GM23338 (cell line): Measurements from ENCODE around the gene SELENOS. TPM values are rescaled to one million over a fixed set of nuclear protein-coding genes. Genes with fewer than 3 reads are reported as not detected.

Experiments used
- ATAC-seq: fragments of 200-7000 bp; cut with Tn5 transposase; 3 replicates; pipeline ENCODE4 v1.9.1; 2020
- DNase-seq: peaks from one replicate; pipeline ENCODE4 v3.0.0-alpha.2; 2015; ENCODE audit warnings: low spot score
- H2AFZ ChIP-seq: fragments of 200-600 bp; sonication (generic); 2 replicates; pipeline ENCODE4 v1.8.0; 2016; ENCODE audit warnings: antibody characterized with exemption, mild to moderate bottlenecking, moderate library complexity
- H3F3A ChIP-seq: fragments of 200-600 bp; sonication (generic); replicated peaks from 2 replicates; pipeline ENCODE4 v1.8.0; 2017; ENCODE audit warnings: antibody characterized with exemption, mixed run types, low read depth
- H3K27ac ChIP-seq: fragments of 200-600 bp; sonication (generic); 2 replicates; pipeline ENCODE4 v1.6.1; 2016; ENCODE audit warnings: low read depth
- H3K27me3 ChIP-seq: fragments of 200-600 bp; sonication (generic); 2 replicates; pipeline ENCODE4 v1.8.0; 2016; ENCODE audit warnings: mild to moderate bottlenecking, mixed run types, moderate library complexity; ENCODE audit not compliant: insufficient read depth
- H3K36me3 ChIP-seq: fragments of 200-600 bp; sonication (generic); 2 replicates; pipeline ENCODE4 v1.8.0; 2016; ENCODE audit warnings: mild to moderate bottlenecking; ENCODE audit not compliant: insufficient read depth
- H3K4me1 ChIP-seq: fragments of 200-600 bp; sonication (generic); 2 replicates; pipeline ENCODE4 v1.8.0; 2016; ENCODE audit warnings: mild to moderate bottlenecking, moderate library complexity; ENCODE audit not compliant: insufficient read depth
- H3K4me2 ChIP-seq: fragments of 200-600 bp; sonication (generic); 2 replicates; pipeline ENCODE4 v1.7.1; 2017; ENCODE audit warnings: mixed run types
- H3K4me3 ChIP-seq: fragments of 200-600 bp; sonication (generic); 2 replicates; pipeline ENCODE4 v1.6.1; 2016; ENCODE audit warnings: mixed run types
- H3K79me2 ChIP-seq: fragments of 200-600 bp; sonication (generic); replicated peaks from 2 replicates; pipeline ENCODE4 v1.8.0; 2017; ENCODE audit warnings: mild to moderate bottlenecking; ENCODE audit not compliant: insufficient read depth
- H3K9me2 ChIP-seq: fragments of 200-600 bp; sonication (generic); 2 replicates; pipeline ENCODE4 v1.8.0; 2017; ENCODE audit not compliant: insufficient read depth
- H4K20me1 ChIP-seq: fragments of 200-600 bp; sonication (generic); replicated peaks from 2 replicates; pipeline ENCODE4 v1.8.0; 2017; ENCODE audit warnings: mild to moderate bottlenecking; ENCODE audit not compliant: insufficient read depth
- H3K27ac Mint-ChIP-seq: 2 replicates; pipeline ENCODE4 v1.8.0; 2020; ENCODE audit warnings: inconsistent platforms, mild to moderate bottlenecking, moderate library complexity, mixed read lengths
- H3K27me3 Mint-ChIP-seq: 3 replicates; pipeline ENCODE4 v1.8.0; 2022; ENCODE audit warnings: low read depth, mild to moderate bottlenecking, moderate library complexity, mixed read lengths, inconsistent platforms; ENCODE audit not compliant: insufficient read depth, poor library complexity
- H3K36me3 Mint-ChIP-seq: 3 replicates; pipeline ENCODE4 v1.8.0; 2021; ENCODE audit warnings: low read depth, mild to moderate bottlenecking, inconsistent platforms, moderate library complexity, mixed read lengths
- H3K4me1 Mint-ChIP-seq: 3 replicates; pipeline ENCODE4 v1.8.0; 2020; ENCODE audit warnings: mild to moderate bottlenecking, inconsistent platforms, mixed read lengths
- H3K4me3 Mint-ChIP-seq: 3 replicates; pipeline ENCODE4 v1.8.0; 2021; ENCODE audit warnings: moderate library complexity, mild to moderate bottlenecking, inconsistent platforms, mixed read lengths
- H3K9me3 Mint-ChIP-seq: 3 replicates; pipeline ENCODE4 v1.8.0; 2020; ENCODE audit warnings: moderate library complexity, mild to moderate bottlenecking, inconsistent platforms, mixed read lengths
- EZH2 ChIP-seq: fragments of 200-600 bp; sonication (generic); IDR thresholded peaks from one replicate; pipeline ENCODE4 v1.8.0; 2017; ENCODE audit warnings: antibody characterized with exemption, mild to moderate bottlenecking, low read depth; ENCODE audit not compliant: unreplicated experiment
- EZH2phosphoT487 ChIP-seq: fragments of 200-600 bp; sonication (generic); IDR thresholded peaks from one replicate; pipeline ENCODE4 v1.8.1; 2018; ENCODE audit warnings: antibody characterized with exemption; ENCODE audit not compliant: unreplicated experiment
- JUNB ChIP-seq: IDR thresholded peaks from one replicate; pipeline ENCODE4 v1.6.1; 2016; ENCODE audit warnings: antibody characterized with exemption; ENCODE audit not compliant: unreplicated experiment
- NANOG ChIP-seq: IDR thresholded peaks from 2 replicates; pipeline ENCODE4 v1.6.1; 2016; ENCODE audit warnings: antibody characterized with exemption, borderline replicate concordance
- POLR2AphosphoS5 ChIP-seq: IDR thresholded peaks from 2 replicates; pipeline ENCODE4 v1.6.1; 2016; ENCODE audit warnings: antibody characterized with exemption, low read depth
- ZNF114 ChIP-seq: fragments of 250-450 bp; sonication (Bioruptor Pico); IDR thresholded peaks from 2 replicates; pipeline ENCODE4 v1.5.0; 2020; ENCODE audit warnings: mild to moderate bottlenecking, moderate library complexity
- ZNF331 ChIP-seq: fragments of 250-450 bp; sonication (Bioruptor Pico); IDR thresholded peaks from 2 replicates; pipeline ENCODE4 v1.5.0; 2020; ENCODE audit warnings: low read depth, mild to moderate bottlenecking, moderate library complexity
- polyA plus RNA-seq: library from polyadenylated mRNA; unstranded; fragments of >200 nt; fragmentation: Nextera tagmentation; extraction: Ambion mirVana; gene quantifications from 2 replicates; pipeline ENCODE4 v1.2.1, GENCODE V29; 2016
- total RNA-seq: library from RNA; depleted of rRNA; stranded (reverse); fragments of >200 nt; shearing (Covaris generic); gene quantifications from 2 replicates; pipeline ENCODE4 v1.2.3, GENCODE V29; 2014
- TF ChIP-seq, protein P1 (sequence below), 2 experiments: fragments of 200-600 bp in 1 of 2; sonication (generic) in 1 of 2; conservative IDR thresholded peaks; 2 replicates each; pipeline versions ENCODE4 v1.5.1 to v1.6.1; 2016 to 2017; ENCODE audit warnings: antibody characterized with exemption in 2 of 2, low read depth in 2 of 2, mild to moderate bottlenecking in 2 of 2, moderate library complexity in 1 of 2
- TF ChIP-seq, protein P2 (sequence below): IDR thresholded peaks from 2 replicates; pipeline ENCODE4 v1.6.1; 2016; ENCODE audit warnings: antibody characterized with exemption
- TF ChIP-seq, protein P3 (sequence below): fragments of 250-450 bp; sonication (Bioruptor Pico); IDR thresholded peaks from 2 replicates; pipeline ENCODE4 v1.5.0; 2020; ENCODE audit warnings: mild to moderate bottlenecking, moderate library complexity
- TF ChIP-seq, protein P4 (sequence below): IDR thresholded peaks from one replicate; pipeline ENCODE4 v1.6.1; 2018; ENCODE audit warnings: antibody characterized with exemption; ENCODE audit not compliant: unreplicated experiment

Gene SELENOS
- total and polyA plus RNA-seq, 2 experiments from 2014 or later, result 37.0 to 106 TPM

DNA sequence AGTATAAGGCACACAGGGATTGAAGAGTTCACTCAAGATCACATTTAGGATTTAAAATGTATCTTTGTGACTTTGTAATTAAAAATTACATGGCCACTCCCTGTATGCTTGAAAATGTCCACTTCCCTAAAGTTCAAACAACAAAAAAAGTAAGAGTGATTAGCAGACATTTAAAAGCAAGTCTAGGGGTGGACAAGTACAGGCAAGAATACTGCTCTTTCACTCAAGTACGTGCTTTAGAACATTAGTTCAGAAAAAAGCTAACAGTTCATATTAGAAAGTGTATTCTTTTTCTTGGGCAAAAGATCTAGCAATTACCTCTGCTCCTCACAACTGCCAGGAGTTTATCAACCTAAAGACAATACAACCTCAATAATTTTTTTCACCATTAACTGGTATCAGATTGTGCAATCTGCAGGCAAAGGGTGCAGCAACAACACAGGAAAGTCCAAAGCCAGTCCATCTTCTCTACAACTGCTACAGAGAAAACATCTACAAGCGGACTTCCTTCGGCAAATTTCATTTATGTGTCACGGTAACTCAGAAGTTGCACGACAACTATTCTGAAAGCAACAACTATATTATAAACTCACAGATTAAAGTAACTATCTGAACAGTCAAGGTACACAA, 43.5 kb downstream of the SELENOS start:
- Histone ChIP-seq H2AFZ (no peak overlapping the region), H3K27me3 (no peaks in the 10 kb centered on the region), H3K4me1 (no peaks in the 10 kb centered on the region), H3K27ac (0 out of 2 replicates have a peak overlapping the region, but pooled peaks have one; percentile 10), H3K4me2 (no peak overlapping the region), H3K36me3 (peaks cover 11% of the 10 kb centered on the region; the same call in 1 of the 2 replicates), H4K20me1 (peaks cover 44% of the 10 kb centered on the region), H3F3A (no peaks in the 10 kb centered on the region), H3K79me2 (peaks cover 100% of the 10 kb centered on the region), H3K9me2 (no peaks in the 10 kb centered on the region), H3K4me3 (no peak overlapping the region)
- TF ChIP-seq, protein P1, sequence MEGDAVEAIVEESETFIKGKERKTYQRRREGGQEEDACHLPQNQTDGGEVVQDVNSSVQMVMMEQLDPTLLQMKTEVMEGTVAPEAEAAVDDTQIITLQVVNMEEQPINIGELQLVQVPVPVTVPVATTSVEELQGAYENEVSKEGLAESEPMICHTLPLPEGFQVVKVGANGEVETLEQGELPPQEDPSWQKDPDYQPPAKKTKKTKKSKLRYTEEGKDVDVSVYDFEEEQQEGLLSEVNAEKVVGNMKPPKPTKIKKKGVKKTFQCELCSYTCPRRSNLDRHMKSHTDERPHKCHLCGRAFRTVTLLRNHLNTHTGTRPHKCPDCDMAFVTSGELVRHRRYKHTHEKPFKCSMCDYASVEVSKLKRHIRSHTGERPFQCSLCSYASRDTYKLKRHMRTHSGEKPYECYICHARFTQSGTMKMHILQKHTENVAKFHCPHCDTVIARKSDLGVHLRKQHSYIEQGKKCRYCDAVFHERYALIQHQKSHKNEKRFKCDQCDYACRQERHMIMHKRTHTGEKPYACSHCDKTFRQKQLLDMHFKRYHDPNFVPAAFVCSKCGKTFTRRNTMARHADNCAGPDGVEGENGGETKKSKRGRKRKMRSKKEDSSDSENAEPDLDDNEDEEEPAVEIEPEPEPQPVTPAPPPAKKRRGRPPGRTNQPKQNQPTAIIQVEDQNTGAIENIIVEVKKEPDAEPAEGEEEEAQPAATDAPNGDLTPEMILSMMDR (conservative IDR thresholded peaks at IDR 0.05; ENCODE audit: low read depth in 2 of 2), result no peak
- TF ChIP-seq ZNF331, result no peak
- TF ChIP-seq, protein P2, sequence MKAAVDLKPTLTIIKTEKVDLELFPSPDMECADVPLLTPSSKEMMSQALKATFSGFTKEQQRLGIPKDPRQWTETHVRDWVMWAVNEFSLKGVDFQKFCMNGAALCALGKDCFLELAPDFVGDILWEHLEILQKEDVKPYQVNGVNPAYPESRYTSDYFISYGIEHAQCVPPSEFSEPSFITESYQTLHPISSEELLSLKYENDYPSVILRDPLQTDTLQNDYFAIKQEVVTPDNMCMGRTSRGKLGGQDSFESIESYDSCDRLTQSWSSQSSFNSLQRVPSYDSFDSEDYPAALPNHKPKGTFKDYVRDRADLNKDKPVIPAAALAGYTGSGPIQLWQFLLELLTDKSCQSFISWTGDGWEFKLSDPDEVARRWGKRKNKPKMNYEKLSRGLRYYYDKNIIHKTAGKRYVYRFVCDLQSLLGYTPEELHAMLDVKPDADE, result no peak
- no peak for TF ChIP-seq ZNF114 (CRISPR knock-in tag)
- no peak for TF ChIP-seq JUNB
- no peak for TF ChIP-seq EZH2phosphoT487
- TF ChIP-seq, protein P3, sequence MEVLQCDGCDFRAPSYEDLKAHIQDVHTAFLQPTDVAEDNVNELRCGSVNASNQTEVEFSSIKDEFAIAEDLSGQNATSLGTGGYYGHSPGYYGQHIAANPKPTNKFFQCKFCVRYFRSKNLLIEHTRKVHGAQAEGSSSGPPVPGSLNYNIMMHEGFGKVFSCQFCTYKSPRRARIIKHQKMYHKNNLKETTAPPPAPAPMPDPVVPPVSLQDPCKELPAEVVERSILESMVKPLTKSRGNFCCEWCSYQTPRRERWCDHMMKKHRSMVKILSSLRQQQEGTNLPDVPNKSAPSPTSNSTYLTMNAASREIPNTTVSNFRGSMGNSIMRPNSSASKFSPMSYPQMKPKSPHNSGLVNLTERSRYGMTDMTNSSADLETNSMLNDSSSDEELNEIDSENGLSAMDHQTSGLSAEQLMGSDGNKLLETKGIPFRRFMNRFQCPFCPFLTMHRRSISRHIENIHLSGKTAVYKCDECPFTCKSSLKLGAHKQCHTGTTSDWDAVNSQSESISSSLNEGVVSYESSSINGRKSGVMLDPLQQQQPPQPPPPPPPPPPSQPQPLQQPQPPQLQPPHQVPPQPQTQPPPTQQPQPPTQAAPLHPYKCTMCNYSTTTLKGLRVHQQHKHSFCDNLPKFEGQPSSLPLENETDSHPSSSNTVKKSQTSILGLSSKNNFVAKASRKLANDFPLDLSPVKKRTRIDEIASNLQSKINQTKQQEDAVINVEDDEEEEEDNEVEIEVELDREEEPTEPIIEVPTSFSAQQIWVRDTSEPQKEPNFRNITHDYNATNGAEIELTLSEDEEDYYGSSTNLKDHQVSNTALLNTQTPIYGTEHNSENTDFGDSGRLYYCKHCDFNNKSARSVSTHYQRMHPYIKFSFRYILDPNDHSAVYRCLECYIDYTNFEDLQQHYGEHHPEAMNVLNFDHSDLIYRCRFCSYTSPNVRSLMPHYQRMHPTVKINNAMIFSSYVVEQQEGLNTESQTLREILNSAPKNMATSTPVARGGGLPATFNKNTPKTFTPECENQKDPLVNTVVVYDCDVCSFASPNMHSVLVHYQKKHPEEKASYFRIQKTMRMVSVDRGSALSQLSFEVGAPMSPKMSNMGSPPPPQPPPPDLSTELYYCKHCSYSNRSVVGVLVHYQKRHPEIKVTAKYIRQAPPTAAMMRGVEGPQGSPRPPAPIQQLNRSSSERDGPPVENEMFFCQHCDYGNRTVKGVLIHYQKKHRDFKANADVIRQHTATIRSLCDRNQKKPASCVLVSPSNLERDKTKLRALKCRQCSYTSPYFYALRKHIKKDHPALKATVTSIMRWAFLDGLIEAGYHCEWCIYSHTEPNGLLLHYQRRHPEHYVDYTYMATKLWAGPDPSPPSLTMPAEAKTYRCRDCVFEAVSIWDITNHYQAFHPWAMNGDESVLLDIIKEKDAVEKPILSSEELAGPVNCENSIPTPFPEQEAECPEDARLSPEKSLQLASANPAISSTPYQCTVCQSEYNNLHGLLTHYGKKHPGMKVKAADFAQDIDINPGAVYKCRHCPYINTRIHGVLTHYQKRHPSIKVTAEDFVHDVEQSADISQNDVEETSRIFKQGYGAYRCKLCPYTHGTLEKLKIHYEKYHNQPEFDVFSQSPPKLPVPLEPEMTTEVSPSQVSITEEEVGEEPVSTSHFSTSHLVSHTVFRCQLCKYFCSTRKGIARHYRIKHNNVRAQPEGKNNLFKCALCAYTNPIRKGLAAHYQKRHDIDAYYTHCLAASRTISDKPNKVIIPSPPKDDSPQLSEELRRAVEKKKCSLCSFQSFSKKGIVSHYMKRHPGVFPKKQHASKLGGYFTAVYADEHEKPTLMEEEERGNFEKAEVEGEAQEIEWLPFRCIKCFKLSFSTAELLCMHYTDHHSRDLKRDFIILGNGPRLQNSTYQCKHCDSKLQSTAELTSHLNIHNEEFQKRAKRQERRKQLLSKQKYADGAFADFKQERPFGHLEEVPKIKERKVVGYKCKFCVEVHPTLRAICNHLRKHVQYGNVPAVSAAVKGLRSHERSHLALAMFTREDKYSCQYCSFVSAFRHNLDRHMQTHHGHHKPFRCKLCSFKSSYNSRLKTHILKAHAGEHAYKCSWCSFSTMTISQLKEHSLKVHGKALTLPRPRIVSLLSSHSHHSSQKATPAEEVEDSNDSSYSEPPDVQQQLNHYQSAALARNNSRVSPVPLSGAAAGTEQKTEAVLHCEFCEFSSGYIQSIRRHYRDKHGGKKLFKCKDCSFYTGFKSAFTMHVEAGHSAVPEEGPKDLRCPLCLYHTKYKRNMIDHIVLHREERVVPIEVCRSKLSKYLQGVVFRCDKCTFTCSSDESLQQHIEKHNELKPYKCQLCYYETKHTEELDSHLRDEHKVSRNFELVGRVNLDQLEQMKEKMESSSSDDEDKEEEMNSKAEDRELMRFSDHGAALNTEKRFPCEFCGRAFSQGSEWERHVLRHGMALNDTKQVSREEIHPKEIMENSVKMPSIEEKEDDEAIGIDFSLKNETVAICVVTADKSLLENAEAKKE (CRISPR knock-in tag), result no peak
- TF ChIP-seq EZH2, result no peak
- no peak for TF ChIP-seq NANOG
- TF ChIP-seq, protein P4, sequence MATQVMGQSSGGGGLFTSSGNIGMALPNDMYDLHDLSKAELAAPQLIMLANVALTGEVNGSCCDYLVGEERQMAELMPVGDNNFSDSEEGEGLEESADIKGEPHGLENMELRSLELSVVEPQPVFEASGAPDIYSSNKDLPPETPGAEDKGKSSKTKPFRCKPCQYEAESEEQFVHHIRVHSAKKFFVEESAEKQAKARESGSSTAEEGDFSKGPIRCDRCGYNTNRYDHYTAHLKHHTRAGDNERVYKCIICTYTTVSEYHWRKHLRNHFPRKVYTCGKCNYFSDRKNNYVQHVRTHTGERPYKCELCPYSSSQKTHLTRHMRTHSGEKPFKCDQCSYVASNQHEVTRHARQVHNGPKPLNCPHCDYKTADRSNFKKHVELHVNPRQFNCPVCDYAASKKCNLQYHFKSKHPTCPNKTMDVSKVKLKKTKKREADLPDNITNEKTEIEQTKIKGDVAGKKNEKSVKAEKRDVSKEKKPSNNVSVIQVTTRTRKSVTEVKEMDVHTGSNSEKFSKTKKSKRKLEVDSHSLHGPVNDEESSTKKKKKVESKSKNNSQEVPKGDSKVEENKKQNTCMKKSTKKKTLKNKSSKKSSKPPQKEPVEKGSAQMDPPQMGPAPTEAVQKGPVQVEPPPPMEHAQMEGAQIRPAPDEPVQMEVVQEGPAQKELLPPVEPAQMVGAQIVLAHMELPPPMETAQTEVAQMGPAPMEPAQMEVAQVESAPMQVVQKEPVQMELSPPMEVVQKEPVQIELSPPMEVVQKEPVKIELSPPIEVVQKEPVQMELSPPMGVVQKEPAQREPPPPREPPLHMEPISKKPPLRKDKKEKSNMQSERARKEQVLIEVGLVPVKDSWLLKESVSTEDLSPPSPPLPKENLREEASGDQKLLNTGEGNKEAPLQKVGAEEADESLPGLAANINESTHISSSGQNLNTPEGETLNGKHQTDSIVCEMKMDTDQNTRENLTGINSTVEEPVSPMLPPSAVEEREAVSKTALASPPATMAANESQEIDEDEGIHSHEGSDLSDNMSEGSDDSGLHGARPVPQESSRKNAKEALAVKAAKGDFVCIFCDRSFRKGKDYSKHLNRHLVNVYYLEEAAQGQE, result no peak
- TF ChIP-seq POLR2AphosphoS5, result no peak
- no peak overlapping the region for H3K4me3 Mint-ChIP-seq
- 0 out of 2 replicates have a peak overlapping the region, but pooled peaks have one; percentile 1 for H3K27ac Mint-ChIP-seq
- H3K27me3 Mint-ChIP-seq, result peaks cover 6% of the 10 kb centered on the region
- no peaks in the 10 kb centered on the region for H3K9me3 Mint-ChIP-seq
- DNase-seq, result no peak
- H3K4me1 Mint-ChIP-seq, result peaks cover 17% of the 10 kb centered on the region
- peaks cover 33% of the 10 kb centered on the region for H3K36me3 Mint-ChIP-seq
- ATAC-seq, result no peak
